PC-9 (cell line): ENCODE data around the gene PDE3B. TPM values are rescaled to one million over a fixed set of nuclear protein-coding genes. Genes with fewer than 3 reads are reported as not detected.

Source experiments
- BruUV-seq: library from RNA; stranded (reverse); fragments of 400-500 nt; replicated peaks from 2 replicates; lab custom pipeline; 2021; lab: Mats Ljungman, UMichigan
- CTCF ChIA-PET: fragments of 300-600 bp; sonication (Branson Sonifier 250); formaldehyde crosslinking; loops from one replicate; lab custom pipeline; 2022; ENCODE audit warnings: antibody characterized with exemption; lab: Charles Lee
- POLR2A ChIA-PET: fragments of 300-600 bp; sonication (Branson Sonifier 250); formaldehyde crosslinking; loops from one replicate; lab custom pipeline; 2022; ENCODE audit warnings: antibody characterized with exemption; ENCODE audit not compliant: unreplicated experiment; lab: Charles Lee
- DNase-seq, 2 experiments: peaks; one replicate each; pipeline versions ENCODE4 v3.0.0 to v3.0.0-alpha.2; 2015 to 2022; ENCODE audit warnings: mixed read lengths in 1 of 2
- H2AFZ ChIP-seq: fragments of 200-600 bp; sonication (generic); 2 replicates; pipeline ENCODE4 v1.8.1; 2017; ENCODE audit warnings: antibody characterized with exemption
- H3F3A ChIP-seq: fragments of 200-600 bp; sonication (generic); 2 replicates; pipeline ENCODE4 v1.8.1; 2017; ENCODE audit warnings: antibody characterized with exemption, mild to moderate bottlenecking, low read depth; ENCODE audit not compliant: insufficient read depth
- H3K27ac ChIP-seq: fragments of 200-600 bp; sonication (generic); 2 replicates; pipeline ENCODE4 v1.6.1; 2016; ENCODE audit warnings: mixed run types
- H3K27me3 ChIP-seq: fragments of 200-600 bp; sonication (generic); 2 replicates; pipeline ENCODE4 v1.6.1; 2016; ENCODE audit warnings: low read depth, mixed run types; ENCODE audit not compliant: insufficient read depth
- H3K36me3 ChIP-seq: fragments of 200-600 bp; sonication (generic); 2 replicates; pipeline ENCODE4 v1.6.1; 2016; ENCODE audit warnings: low read depth, mixed run types
- H3K4me1 ChIP-seq: fragments of 200-600 bp; sonication (generic); replicated peaks from 2 replicates; pipeline ENCODE4 v1.6.1; 2016; ENCODE audit warnings: mixed run types; ENCODE audit not compliant: insufficient read depth
- H3K4me2 ChIP-seq: fragments of 200-600 bp; sonication (generic); 2 replicates; pipeline ENCODE4 v1.6.1; 2017; ENCODE audit warnings: mixed run types
- H3K4me3 ChIP-seq: fragments of 200-600 bp; sonication (generic); 2 replicates; pipeline ENCODE4 v1.6.1; 2016; ENCODE audit warnings: mixed run types
- H3K79me2 ChIP-seq: fragments of 200-600 bp; sonication (generic); 2 replicates; pipeline ENCODE4 v1.6.1; 2017; ENCODE audit warnings: low read depth, mixed run types
- H3K9me2 ChIP-seq: fragments of 200-600 bp; sonication (generic); 2 replicates; pipeline ENCODE4 v1.8.1; 2017; ENCODE audit warnings: mild to moderate bottlenecking; ENCODE audit not compliant: insufficient read depth
- H3K9me3 ChIP-seq: fragments of 200-600 bp; sonication (generic); 2 replicates; pipeline ENCODE4 v1.8.1; 2016; ENCODE audit warnings: low read depth; ENCODE audit not compliant: insufficient read depth
- H4K20me1 ChIP-seq: fragments of 200-600 bp; sonication (generic); 2 replicates; pipeline ENCODE4 v1.8.1; 2017; ENCODE audit not compliant: insufficient read depth
- EZH2 ChIP-seq: fragments of 200-600 bp; sonication (generic); IDR thresholded peaks from 2 replicates; pipeline ENCODE4 v1.8.0; 2017; ENCODE audit warnings: antibody characterized with exemption, low read depth
- intact Hi-C: fragments of 100-400 bp; cut with micrococcal nuclease; formaldehyde crosslinking; loops from one replicate; pipeline ENCODE4 v1.10.0; 2022; ENCODE audit not compliant: unreplicated experiment
- total RNA-seq: library from RNA; stranded (reverse); gene quantifications from 2 replicates; pipeline ENCODE4 v1.2.3, GENCODE V29; 2021
- TF ChIP-seq, protein P1 (sequence below): fragments of 200-600 bp; sonication (generic); conservative IDR thresholded peaks from 2 replicates; pipeline ENCODE4 v1.6.1; 2017; ENCODE audit warnings: mixed run types, antibody characterized with exemption, mild to moderate bottlenecking, moderate library complexity

PDE3B gene
- total RNA-seq, 1 experiment from 2014 or later = not detected

DNA sequence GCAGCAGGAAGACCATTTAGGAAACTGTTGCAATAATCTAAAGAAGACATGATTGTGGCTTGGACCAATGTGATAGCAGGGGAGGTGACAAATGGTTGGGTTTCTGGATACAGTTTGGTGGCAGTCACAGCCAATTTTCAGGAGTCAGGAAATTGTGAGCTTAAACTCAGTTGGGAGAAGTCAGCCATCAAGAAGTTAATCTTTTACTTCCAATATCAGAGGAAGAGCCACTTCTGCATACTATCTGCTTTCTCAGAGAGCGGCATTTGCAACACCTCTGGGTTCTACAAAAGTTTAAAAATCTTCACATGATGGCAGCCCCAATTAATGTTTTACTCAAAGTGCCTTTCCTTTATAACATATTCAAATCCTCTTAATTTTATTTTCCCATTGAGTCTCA is 33.7 kb upstream of the PDE3B start:
- intact Hi-C loops = no loop called here
- H3K9me3 ChIP-seq = no peaks in the 10 kb centered on the region
- no peaks in the 10 kb centered on the region for H3K4me1 ChIP-seq
- no TSS peak for BruUV-seq
- H3K9me2 ChIP-seq = no peaks in the 10 kb centered on the region
- DNase-seq = no peak
- no peaks in the 10 kb centered on the region for H3K36me3 ChIP-seq
- POLR2A ChIA-PET = no interaction called here
- no peak overlapping the region for H3K27ac ChIP-seq
- CTCF ChIA-PET = no interaction called here
- no peak overlapping the region for H3K4me2 ChIP-seq
- TF ChIP-seq, protein P1, sequence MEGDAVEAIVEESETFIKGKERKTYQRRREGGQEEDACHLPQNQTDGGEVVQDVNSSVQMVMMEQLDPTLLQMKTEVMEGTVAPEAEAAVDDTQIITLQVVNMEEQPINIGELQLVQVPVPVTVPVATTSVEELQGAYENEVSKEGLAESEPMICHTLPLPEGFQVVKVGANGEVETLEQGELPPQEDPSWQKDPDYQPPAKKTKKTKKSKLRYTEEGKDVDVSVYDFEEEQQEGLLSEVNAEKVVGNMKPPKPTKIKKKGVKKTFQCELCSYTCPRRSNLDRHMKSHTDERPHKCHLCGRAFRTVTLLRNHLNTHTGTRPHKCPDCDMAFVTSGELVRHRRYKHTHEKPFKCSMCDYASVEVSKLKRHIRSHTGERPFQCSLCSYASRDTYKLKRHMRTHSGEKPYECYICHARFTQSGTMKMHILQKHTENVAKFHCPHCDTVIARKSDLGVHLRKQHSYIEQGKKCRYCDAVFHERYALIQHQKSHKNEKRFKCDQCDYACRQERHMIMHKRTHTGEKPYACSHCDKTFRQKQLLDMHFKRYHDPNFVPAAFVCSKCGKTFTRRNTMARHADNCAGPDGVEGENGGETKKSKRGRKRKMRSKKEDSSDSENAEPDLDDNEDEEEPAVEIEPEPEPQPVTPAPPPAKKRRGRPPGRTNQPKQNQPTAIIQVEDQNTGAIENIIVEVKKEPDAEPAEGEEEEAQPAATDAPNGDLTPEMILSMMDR = no peak
- no peak for TF ChIP-seq EZH2
- H4K20me1 ChIP-seq = no peaks in the 10 kb centered on the region
- no peak overlapping the region for H3K4me3 ChIP-seq
- H3K27me3 ChIP-seq = no peaks in the 10 kb centered on the region
- H3K79me2 ChIP-seq = no peaks in the 10 kb centered on the region
- no peaks in the 10 kb centered on the region for H3F3A ChIP-seq
- no peak overlapping the region for H2AFZ ChIP-seq

DNA sequence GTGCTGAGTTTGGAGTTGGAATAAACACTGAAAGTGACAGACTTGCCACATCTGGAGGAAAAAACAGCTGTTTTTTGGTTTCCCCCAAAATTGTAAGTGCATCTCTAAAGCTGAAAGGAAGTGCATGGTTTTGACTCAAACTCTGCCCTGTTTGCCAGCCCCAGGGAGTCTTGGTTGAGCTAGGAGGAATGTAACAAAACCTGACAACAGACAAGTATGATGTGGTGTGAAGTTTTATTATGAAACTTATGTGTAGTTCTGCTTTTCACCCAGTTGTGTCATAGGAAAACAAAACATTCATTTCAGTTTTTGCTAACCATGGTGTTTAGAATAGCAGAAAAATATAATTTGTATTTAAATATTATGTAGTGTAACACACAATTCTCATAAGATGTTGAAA is 31.7 kb upstream of the PDE3B start:
- no peaks in the 10 kb centered on the region for H3K36me3 ChIP-seq
- H3K4me2 ChIP-seq = no peak overlapping the region
- intact Hi-C loops = no loop called here
- no peaks in the 10 kb centered on the region for H3K9me3 ChIP-seq
- no peak for TF ChIP-seq EZH2
- TF ChIP-seq, protein P1 = no peak
- H2AFZ ChIP-seq = no peak overlapping the region
- no peaks in the 10 kb centered on the region for H3F3A ChIP-seq
- H3K4me1 ChIP-seq = no peaks in the 10 kb centered on the region
- BruUV-seq = no TSS peak
- CTCF ChIA-PET = no interaction called here
- DNase-seq = no peak
- no peak overlapping the region for H3K27ac ChIP-seq
- no peak overlapping the region for H3K4me3 ChIP-seq
- H4K20me1 ChIP-seq = no peaks in the 10 kb centered on the region
- POLR2A ChIA-PET = interaction anchor here (0.8 kb wide), 1 partner anchor 777 kb away, joined by 7 read pairs; no protein-coding TSS in a partner anchor
- H3K27me3 ChIP-seq = no peaks in the 10 kb centered on the region
- no peaks in the 10 kb centered on the region for H3K9me2 ChIP-seq
- H3K79me2 ChIP-seq = no peaks in the 10 kb centered on the region

DNA sequence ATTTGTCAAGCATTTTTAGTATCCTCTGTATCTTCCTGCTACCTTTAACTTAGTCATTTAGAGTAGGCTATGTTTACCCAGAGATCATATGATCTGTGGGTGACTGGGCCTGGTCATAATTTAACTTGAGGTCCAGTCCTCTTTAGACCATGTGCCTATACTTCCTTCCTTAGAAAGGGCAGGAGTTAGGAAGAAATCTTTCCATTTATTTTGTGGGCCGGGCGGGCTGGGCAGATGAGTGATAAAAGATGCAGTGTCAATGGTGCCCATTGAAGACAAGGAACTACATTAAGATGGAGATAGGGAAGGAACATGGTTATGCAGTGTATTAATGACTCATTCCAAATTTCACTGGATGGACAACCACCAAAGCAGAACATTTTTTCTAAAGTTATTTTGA is 30.9 kb upstream of the PDE3B start:
- Histone ChIP-seq H2AFZ (no peak overlapping the region), H3K79me2 (no peaks in the 10 kb centered on the region), H3K9me2 (no peaks in the 10 kb centered on the region), H3F3A (no peaks in the 10 kb centered on the region), H3K4me1 (no peaks in the 10 kb centered on the region), H3K27ac (no peak overlapping the region), H4K20me1 (no peaks in the 10 kb centered on the region), H3K9me3 (no peaks in the 10 kb centered on the region), H3K36me3 (no peaks in the 10 kb centered on the region), H3K4me2 (no peak overlapping the region), H3K27me3 (no peaks in the 10 kb centered on the region), H3K4me3 (no peak overlapping the region)
- DNase-seq = no peak
- TF ChIP-seq, protein P1 = no peak
- no peak for TF ChIP-seq EZH2
- ChIA-PET CTCF (no interaction called here), POLR2A (no interaction called here)
- intact Hi-C loops = no loop called here
- BruUV-seq = no TSS peak
